ENCODE measurements around the gene HSP90AB1.

Gene HSP90AB1

GRCh38 chr6:44277763-44278162 is 30.9 kb downstream of the HSP90AB1 start:
- H3K4me3 ChIP-seq (ENCODE audit: low read length): no peak overlapping the region
- no peak for DNase-seq (ENCODE audit: low read depth)
- TF ChIP-seq CTCF (conservative IDR thresholded peaks at IDR 0.05; ENCODE audit: low read length): no peak

- DNase-seq (ENCODE audit: low read depth): no peak
- H3K4me3 ChIP-seq (ENCODE audit: low read length): no peak overlapping the region
- no peak for TF ChIP-seq CTCF (conservative IDR thresholded peaks at IDR 0.05; ENCODE audit: low read length)
Observed at GRCh38 chr6:44278315-44278714, 31.4 kb downstream of the HSP90AB1 start.

- no peak for DNase-seq (ENCODE audit: low read depth)
- TF ChIP-seq CTCF (conservative IDR thresholded peaks at IDR 0.05; ENCODE audit: low read length): no peak
- no peak overlapping the region for H3K4me3 ChIP-seq (ENCODE audit: low read length)
Observed at GRCh38 chr6:44278774-44279697, 32.1 kb downstream of the HSP90AB1 start.

- DNase-seq (ENCODE audit: low read depth): no peak
- TF ChIP-seq CTCF (conservative IDR thresholded peaks at IDR 0.05; ENCODE audit: low read length): no peak
Observed at GRCh38 chr6:44284121-44284520, 37.2 kb downstream of the HSP90AB1 start.

GRCh38 chr6:44284867-44285266 is 38.0 kb downstream of the HSP90AB1 start:
- TF ChIP-seq CTCF (conservative IDR thresholded peaks at IDR 0.05; ENCODE audit: low read length): no peak
- H3K4me3 ChIP-seq (ENCODE audit: low read length): no peak overlapping the region

More at GRCh38 chr6:44284121-44284520, 37.2 kb downstream of the HSP90AB1 start:
- no peak overlapping the region for H3K4me3 ChIP-seq (ENCODE audit: low read length)

GRCh38 chr6:44285552-44286284 is 38.8 kb downstream of the HSP90AB1 start:
- no peak for TF ChIP-seq CTCF (conservative IDR thresholded peaks at IDR 0.05; ENCODE audit: low read length)
- DNase-seq (ENCODE audit: low read depth): no peak

More at GRCh38 chr6:44284867-44285266, 38.0 kb downstream of the HSP90AB1 start:
- no peak for DNase-seq (ENCODE audit: low read depth)

More at GRCh38 chr6:44285552-44286284, 38.8 kb downstream of the HSP90AB1 start:
- no peak overlapping the region for H3K4me3 ChIP-seq (ENCODE audit: low read length)
